Measurements from ENCODE around the gene EDIL3. TPM values are rescaled to one million over a fixed set of nuclear protein-coding genes. Genes with fewer than 3 reads are reported as not detected.

Gene EDIL3
- total and polyA plus RNA-seq, 9 of the 15 experiments (the other 6 are each of a cell fraction or from before 2014, with no cell fraction given): 0.09 TPM; not detected in 8

GRCh38 chr5:84131372-84131771, 253.3 kb downstream of the EDIL3 start:
- intact Hi-C loops (cut with micrococcal nuclease) (no loop called here), in situ Hi-C loops (cut with MboI) (no loop called here)
- H3K79me2 ChIP-seq (ENCODE audit: control insufficient read depth, insufficient read depth, low read length): no peaks in the 10 kb centered on the region
- BruUV-seq (replicated peaks): no TSS peak
- H3K27ac ChIP-seq (ENCODE audit: extremely low read depth, low read depth, low read length): no peak overlapping the region
- no peaks in the 10 kb centered on the region for H3K9me3 ChIP-seq (replicated peaks; ENCODE audit: control insufficient read depth, insufficient read depth, low read depth, low read length)
- no peaks in the 10 kb centered on the region for H3K9me1 ChIP-seq (ENCODE audit: control insufficient read depth, insufficient read depth, low read length)
- H3K27me3 ChIP-seq (ENCODE audit: control insufficient read depth in 2 of 2, insufficient read depth in 2 of 2, low read length in 2 of 2): no peaks in the 10 kb centered on the region
- CTCF ChIA-PET (ENCODE audit: low intra/inter-chr PET ratio): no interaction called here
- H3K36me3 ChIP-seq (ENCODE audit: control insufficient read depth, insufficient read depth, low read length): no peaks in the 10 kb centered on the region
- no peak overlapping the region for H3K9ac ChIP-seq (ENCODE audit: insufficient read depth in 1 of 2, low read depth in 2 of 2, low read length in 2 of 2)
- ATAC-seq: no peak
- H3K4me1 ChIP-seq (replicated peaks in 1 of 2; ENCODE audit: control insufficient read depth in 2 of 2, insufficient read depth in 2 of 2, low read length in 2 of 2): no peaks in the 10 kb centered on the region
- POLR2A ChIA-PET: no interaction called here
- DNase-seq (ENCODE audit: extremely low read depth in 1 of 4, low spot score in 3 of 4): no peak
- H3K4me3 ChIP-seq: no peak overlapping the region
- no peak overlapping the region for H3K4me2 ChIP-seq (ENCODE audit: insufficient read depth, low read length)
- no peak for FAIRE-seq
- H2AFZ ChIP-seq (ENCODE audit: low read depth, low read length): no peak overlapping the region
- no peaks in the 10 kb centered on the region for H4K20me1 ChIP-seq (replicated peaks; ENCODE audit: control insufficient read depth, insufficient read depth, low read length)
- no peak for TF ChIP-seq ZNF316 (IDR thresholded peaks at IDR 0.05)
- TF ChIP-seq ZKSCAN8 (CRISPR knock-in tag; IDR thresholded peaks at IDR 0.05): no peak
- TF ChIP-seq E2F1 (CRISPR knock-in tag; IDR thresholded peaks at IDR 0.05): no peak
- no peak for TF ChIP-seq ZNF146 (CRISPR knock-in tag; IDR thresholded peaks at IDR 0.05; ENCODE audit: unreplicated experiment)
- TF ChIP-seq ZNF518B (CRISPR knock-in tag; IDR thresholded peaks at IDR 0.05): no peak
- no peak for TF ChIP-seq ZNF609 (CRISPR knock-in tag; IDR thresholded peaks at IDR 0.05; ENCODE audit: borderline replicate concordance)
- TF ChIP-seq RBM17 (IDR thresholded peaks at IDR 0.05; ENCODE audit: borderline replicate concordance, low read depth, low read length): no peak
- no peak for TF ChIP-seq PRMT5 (CRISPR knock-in tag; IDR thresholded peaks at IDR 0.05)
- no peak for TF ChIP-seq ZNF212 (CRISPR knock-in tag; IDR thresholded peaks at IDR 0.05)
- TF ChIP-seq E4F1 (CRISPR knock-in tag; IDR thresholded peaks at IDR 0.05; ENCODE audit: borderline replicate concordance): no peak
- no peak for TF ChIP-seq SMAD1 (IDR thresholded peaks at IDR 0.05; ENCODE audit: low read depth, low read length, partially characterized antibody)

All from K562 (cell line).